Measurements from ENCODE around the gene SACM1L.
"Not testable (repeated sequence)": the region's sequence is repeated elsewhere in the genome, so short reads cannot be mapped to it uniquely, and the experiment has no call there.

Gene SACM1L

GRCh38 chr3:45695166-45695565, 6.0 kb downstream of the SACM1L start:
- not testable (repeated sequence) for DNase-seq

GRCh38 chr3:45700570-45701073, 11.4 kb downstream of the SACM1L start:
- DNase-seq = no peak

- no peak for DNase-seq
Observed at GRCh38 chr3:45701172-45701867, 12.1 kb downstream of the SACM1L start.

GRCh38 chr3:45704301-45704943, 15.2 kb downstream of the SACM1L start:
- no peak for DNase-seq

- DNase-seq = no peak
Observed at GRCh38 chr3:45705839-45706808, 16.9 kb downstream of the SACM1L start.

GRCh38 chr3:45711931-45712330, 22.7 kb downstream of the SACM1L start:
- DNase-seq = no peak

- DNase-seq = no peak
Observed at GRCh38 chr3:45712434-45713110, 23.4 kb downstream of the SACM1L start.

- DNase-seq = no peak
Observed at GRCh38 chr3:45715945-45716344, 26.7 kb downstream of the SACM1L start.

GRCh38 chr3:45716790-45717336, 27.7 kb downstream of the SACM1L start:
- DNase-seq = no peak

GRCh38 chr3:45719655-45720487, 30.7 kb downstream of the SACM1L start:
- DNase-seq = no peak

GRCh38 chr3:45724911-45725310, 35.7 kb downstream of the SACM1L start:
- DNase-seq = no peak

- no peak for DNase-seq
Observed at GRCh38 chr3:45729614-45730013, 40.4 kb downstream of the SACM1L start.

- no peak for DNase-seq
Observed at GRCh38 chr3:45730409-45731154, 41.4 kb downstream of the SACM1L start.

GRCh38 chr3:45736707-45737106, 47.5 kb downstream of the SACM1L start:
- DNase-seq = no peak

- DNase-seq = no peak
Observed at GRCh38 chr3:45737234-45737633, 48.0 kb downstream of the SACM1L start.

GRCh38 chr3:45739991-45740390, 50.8 kb downstream of the SACM1L start:
- no peak for DNase-seq

GRCh38 chr3:45741247-45741646, 52.1 kb downstream of the SACM1L start:
- DNase-seq = no peak

- DNase-seq = no peak
Observed at GRCh38 chr3:45741742-45742460, 52.7 kb downstream of the SACM1L start.

GRCh38 chr3:45742461-45743089, 53.4 kb downstream of the SACM1L start:
- DNase-seq = no peak

All from SHP77 (cell line).